ENCODE data around the gene DCST1.

Gene DCST1

GRCh38 chr1:155062151-155062686, 28.6 kb downstream of the DCST1 start:
- TF ChIP-seq CTCF (IDR thresholded peaks at IDR 0.05) (no peak), ZFX (IDR thresholded peaks at IDR 0.05; ENCODE audit: borderline replicate concordance) (no peak)
- H3K27ac ChIP-seq: peak overlapping the region; percentile 91

- TF ChIP-seq ZFX (IDR thresholded peaks at IDR 0.05; ENCODE audit: borderline replicate concordance) (no peak), CTCF (IDR thresholded peaks at IDR 0.05) (peak; percentile 98)
- peak overlapping the region; percentile 91 for H3K27ac ChIP-seq
These were observed 29.2 kb downstream of the DCST1 start for GRCh38 chr1:155062702-155063411.

DNA sequence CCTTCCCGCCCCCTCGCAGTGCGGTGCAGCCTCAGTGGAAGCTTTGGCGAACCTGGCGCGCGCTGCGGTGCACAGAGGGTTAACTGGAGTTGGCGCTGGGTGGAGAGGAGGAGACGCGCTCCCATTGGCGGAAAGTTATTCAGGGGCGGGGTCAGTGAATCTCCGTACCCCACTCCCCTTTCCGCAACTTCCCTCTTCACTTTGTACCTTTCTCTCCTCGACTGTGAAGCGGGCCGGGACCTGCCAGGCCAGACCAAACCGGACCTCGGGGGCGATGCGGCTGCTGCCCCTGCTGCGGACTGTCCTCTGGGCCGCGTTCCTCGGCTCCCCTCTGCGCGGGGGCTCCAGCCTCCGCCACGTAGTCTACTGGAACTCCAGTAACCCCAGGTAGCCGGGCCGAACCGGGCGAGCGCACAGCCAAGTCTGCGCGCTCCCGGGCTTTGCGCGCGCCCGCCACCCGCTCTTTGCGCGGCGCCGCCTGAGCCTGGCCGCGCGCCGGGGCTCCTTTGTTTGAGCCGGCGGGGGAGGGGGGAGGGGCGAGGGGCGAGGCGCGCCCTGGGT, 30.0 kb downstream of the DCST1 start, which contains the start of gene EFNA4:
EFNA4 (plus strand) TSS at position 191 of the 561 bp plus-strand sequence; CDS start at position 275, 84 bp downstream.
- H3K27ac ChIP-seq: peak within 1 kb of the TSS; percentile 91
- TF ChIP-seq CTCF (IDR thresholded peaks at IDR 0.05) (no peak), ZFX (IDR thresholded peaks at IDR 0.05; ENCODE audit: borderline replicate concordance) (no peak)

GRCh38 chr1:155064111-155064831, 30.6 kb downstream of the DCST1 start:
- TF ChIP-seq CTCF (IDR thresholded peaks at IDR 0.05): no peak
- TF ChIP-seq ZFX (IDR thresholded peaks at IDR 0.05; ENCODE audit: borderline replicate concordance): no peak
- peak overlapping the region; percentile 91 for H3K27ac ChIP-seq

- H3K27ac ChIP-seq: peak overlapping the region; percentile 91
- TF ChIP-seq ZFX (IDR thresholded peaks at IDR 0.05; ENCODE audit: borderline replicate concordance): no peak
These were observed 31.3 kb downstream of the DCST1 start for GRCh38 chr1:155064832-155065429.

DNA sequence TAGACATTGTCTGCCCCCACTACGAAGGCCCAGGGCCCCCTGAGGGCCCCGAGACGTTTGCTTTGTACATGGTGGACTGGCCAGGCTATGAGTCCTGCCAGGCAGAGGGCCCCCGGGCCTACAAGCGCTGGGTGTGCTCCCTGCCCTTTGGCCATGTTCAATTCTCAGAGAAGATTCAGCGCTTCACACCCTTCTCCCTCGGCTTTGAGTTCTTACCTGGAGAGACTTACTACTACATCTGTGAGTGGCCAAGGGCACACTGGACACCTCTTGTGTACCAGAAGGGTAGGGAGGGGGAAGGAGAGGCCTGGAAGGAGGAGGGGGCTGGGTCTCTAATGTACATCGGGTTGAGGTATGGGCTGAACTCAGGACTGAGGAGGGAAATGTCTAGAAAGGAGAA, 33.2 kb downstream of the DCST1 start:
- peak overlapping the region; percentile 17; the same call in 1 of the 2 replicates for H3K27ac ChIP-seq
- TF ChIP-seq CTCF (IDR thresholded peaks at IDR 0.05): no peak

DNA sequence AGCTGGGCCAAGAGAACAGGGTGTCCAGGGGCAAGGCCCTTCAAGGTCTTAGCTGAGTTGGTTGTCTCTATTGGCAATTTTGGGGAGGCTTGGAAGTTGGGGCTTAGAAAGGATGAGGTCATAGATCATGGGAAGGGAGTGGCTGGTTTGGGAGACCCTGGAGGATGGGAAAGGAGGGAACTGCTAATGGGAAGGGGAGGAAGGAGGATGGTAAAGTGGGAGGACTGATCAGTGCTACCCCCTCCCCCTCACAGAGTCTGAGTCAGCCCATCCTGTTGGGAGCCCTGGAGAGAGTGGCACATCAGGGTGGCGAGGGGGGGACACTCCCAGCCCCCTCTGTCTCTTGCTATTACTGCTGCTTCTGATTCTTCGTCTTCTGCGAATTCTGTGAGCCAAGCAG, 35.0 kb downstream of the DCST1 start:
- TF ChIP-seq ZFX (IDR thresholded peaks at IDR 0.05; ENCODE audit: borderline replicate concordance): no peak
- no peak for TF ChIP-seq CTCF (IDR thresholded peaks at IDR 0.05)
- H3K27ac ChIP-seq: peak overlapping the region; percentile 53; the same call in 1 of the 2 replicates
